ENCODE data around the gene RHOT2. TPM values are rescaled to one million over a fixed set of nuclear protein-coding genes. Genes with fewer than 3 reads are reported as not detected.

The RHOT2 gene
- total RNA-seq, 1 donor from 2014 or later: 23.5 TPM

- no peak for DNase-seq (ENCODE audit: low read depth in 2 of 2)
Observed at GRCh38 chr16:669666-670065, 1.7 kb downstream of the RHOT2 start.

GRCh38 chr16:670485-671352, 2.8 kb downstream of the RHOT2 start:
- no peak for DNase-seq (ENCODE audit: low read depth in 2 of 2)

DNA sequence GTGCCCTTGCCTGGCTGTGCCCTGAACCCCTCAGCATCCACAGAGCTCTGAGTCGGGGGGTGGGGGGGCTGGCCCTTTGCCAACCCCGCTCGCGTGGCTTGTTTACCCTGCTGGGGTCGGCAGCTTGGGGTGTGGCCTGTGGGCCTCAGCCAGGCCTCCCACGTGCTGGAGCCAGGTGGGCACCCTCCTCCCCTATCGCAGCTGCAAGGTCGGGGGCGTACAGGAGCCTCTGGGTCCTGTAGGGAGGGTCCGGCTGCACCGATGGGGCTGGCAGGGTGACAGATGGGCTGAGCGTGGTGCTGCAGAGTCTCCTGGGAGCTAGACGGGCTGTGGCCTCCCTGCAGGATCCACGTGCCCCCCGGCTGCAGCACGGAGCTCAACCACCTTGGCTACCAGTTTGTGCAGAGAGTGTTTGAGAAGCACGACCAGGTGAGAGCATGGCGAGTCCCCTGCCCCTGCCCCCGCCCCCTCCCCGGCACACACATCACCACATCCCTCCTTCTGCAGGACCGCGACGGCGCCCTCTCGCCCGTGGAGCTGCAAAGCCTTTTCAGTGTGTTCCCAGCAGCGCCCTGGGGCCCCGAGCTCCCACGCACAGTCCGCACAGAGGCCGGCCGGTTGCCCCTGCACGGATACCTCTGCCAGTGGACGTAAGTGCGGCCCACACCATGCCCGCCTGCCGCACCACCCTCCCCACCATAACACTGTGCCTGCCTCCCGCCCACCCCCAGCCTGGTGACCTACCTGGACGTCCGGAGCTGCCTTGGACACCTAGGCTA, 3.6 kb downstream of the RHOT2 start:
- no peak for DNase-seq (ENCODE audit: low read depth in 2 of 2)

GRCh38 chr16:672371-672770, 4.4 kb downstream of the RHOT2 start:
- no peak for DNase-seq (ENCODE audit: low read depth in 2 of 2)

GRCh38 chr16:672851-673250, 4.9 kb downstream of the RHOT2 start:
- no peak for DNase-seq (ENCODE audit: low read depth in 2 of 2)

- no peak for DNase-seq (ENCODE audit: low read depth in 2 of 2)
Observed at GRCh38 chr16:673399-673991, 5.6 kb downstream of the RHOT2 start.

- DNase-seq (ENCODE audit: low read depth in 2 of 2): no peak
Observed at GRCh38 chr16:674214-674881, 6.4 kb downstream of the RHOT2 start.

- DNase-seq (ENCODE audit: low read depth in 2 of 2): no peak
Observed at GRCh38 chr16:674968-675883, 7.3 kb downstream of the RHOT2 start, which contains the start of gene RHBDL1. Gene RHBDL1, plus strand, starts transcription at chr16:675671. Its CDS starts 120 bp downstream, at chr16:675791.

- DNase-seq (ENCODE audit: low read depth in 2 of 2): no peak
Observed at GRCh38 chr16:675884-676564, 8.1 kb downstream of the RHOT2 start.

DNA sequence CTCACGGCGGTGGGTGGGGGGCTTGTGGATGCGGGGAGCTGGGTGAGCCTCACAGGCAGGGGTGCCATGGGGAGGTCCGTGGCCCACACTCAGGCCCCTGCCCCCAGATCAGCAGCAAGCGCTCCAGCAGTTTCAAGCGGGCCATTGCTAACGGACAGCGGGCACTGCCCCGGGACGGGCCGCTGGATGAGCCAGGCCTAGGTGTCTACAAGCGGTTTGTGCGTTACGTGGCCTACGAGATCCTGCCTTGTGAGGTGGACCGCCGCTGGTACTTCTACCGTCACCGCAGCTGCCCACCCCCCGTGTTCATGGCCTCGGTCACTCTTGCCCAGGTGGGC, 8.6 kb downstream of the RHOT2 start:
- DNase-seq (ENCODE audit: low read depth in 2 of 2): no peak

DNA sequence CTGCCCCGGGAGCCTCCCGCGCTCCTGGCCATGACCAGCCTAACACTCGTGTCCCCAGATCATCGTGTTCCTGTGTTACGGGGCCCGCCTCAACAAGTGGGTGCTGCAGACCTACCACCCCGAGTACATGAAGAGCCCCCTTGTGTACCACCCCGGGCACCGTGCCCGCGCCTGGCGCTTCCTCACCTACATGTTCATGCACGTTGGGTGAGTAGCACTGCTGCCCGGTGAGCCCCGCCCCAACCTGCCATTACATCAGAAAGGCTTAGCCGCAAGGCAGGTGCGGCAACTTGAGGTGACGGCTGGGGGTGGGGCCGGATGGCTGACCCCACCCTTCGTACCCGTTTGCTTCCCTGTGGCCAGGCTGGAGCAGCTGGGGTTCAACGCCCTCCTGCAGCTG, 9.0 kb downstream of the RHOT2 start:
- no peak for DNase-seq (ENCODE audit: low read depth in 2 of 2)

- no peak for DNase-seq (ENCODE audit: low read depth in 2 of 2)
Observed at GRCh38 chr16:677316-678190, 9.6 kb downstream of the RHOT2 start.

DNA sequence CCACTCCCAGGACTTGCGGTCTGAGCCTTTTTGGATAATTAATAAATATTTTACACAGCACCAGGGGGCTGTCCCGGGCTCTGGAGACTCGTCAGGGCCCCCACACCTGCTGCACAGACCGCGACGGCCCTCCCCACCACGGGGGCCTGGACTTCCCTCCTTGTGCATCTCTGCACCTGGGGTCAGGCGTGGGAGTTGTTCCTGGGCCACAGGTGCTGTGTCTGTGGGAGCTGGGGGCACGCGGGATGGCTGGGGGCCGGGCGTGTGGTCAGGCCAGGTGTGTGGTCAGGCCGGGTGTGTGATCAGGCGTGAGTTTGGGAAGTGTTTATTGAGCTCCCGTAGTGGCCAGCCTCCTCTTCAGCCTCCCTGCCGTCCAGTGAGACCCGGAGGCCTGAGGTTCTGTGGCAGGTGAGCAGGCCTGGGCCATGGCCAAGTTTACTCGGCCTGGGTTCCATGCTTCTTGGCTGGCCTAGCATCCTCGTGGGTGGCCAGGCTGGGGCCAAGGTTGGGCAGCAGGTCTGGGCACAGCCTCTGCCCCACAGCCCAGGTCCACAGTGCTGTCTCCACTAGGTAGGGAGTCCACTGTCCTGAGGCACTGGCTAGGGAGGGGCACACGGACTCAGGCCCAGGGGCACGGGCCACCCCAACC, 10.4 kb downstream of the RHOT2 start:
- DNase-seq (ENCODE audit: low read depth in 2 of 2): no peak

DNA sequence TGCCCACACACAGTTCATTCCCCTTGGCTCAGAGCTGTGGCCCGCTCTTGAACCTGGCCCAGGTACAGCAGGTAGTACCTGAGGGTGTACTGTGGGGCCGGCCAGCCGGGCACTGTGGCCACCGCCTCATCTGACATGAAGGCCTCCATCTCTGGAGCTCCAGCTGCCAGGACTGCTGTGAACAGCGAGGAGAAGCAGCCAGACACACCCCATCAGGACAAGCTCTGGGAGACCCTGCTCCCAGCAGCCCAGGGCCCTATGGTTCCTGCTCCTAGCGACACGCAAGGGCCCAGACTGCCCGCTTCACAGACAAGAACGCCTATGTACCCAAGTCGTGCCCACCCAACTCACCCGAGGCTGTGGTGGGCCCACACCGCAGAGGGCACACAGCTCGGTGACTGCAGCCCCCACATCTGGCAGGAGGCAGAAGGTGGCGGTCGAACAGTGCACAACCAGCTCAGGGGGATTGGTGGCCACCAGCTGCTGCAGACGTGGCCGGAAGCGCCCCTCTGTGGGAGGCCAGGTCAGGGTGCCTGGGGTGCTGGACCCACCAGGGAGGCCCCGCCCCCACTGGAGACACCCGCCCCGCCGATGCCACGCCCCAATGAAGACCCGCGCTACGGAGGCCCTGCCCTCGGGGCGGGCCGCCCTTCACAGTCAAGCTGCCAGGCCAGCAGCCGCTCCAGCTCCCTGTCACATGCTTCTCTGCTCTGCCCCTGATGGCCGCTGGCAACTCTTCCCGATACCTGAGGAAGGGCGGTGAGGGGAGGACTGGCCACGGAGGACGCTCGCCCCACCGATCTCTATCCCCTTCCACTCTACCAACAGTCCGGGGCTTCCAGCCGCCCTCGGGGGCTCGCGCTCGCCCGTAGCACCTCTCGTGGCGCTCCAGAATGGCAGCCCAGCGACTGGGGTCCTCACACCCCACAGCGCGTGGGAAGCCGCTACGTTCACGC, 11.2 kb downstream of the RHOT2 start:
- DNase-seq (ENCODE audit: low read depth in 2 of 2): peak; percentile 30 to 62

GRCh38 chr16:679814-680624, 12.1 kb downstream of the RHOT2 start, which contains the start of gene STUB1:
Gene STUB1, plus strand, starts transcription at chr16:680410. Its CDS starts 116 bp downstream, at chr16:680526.
- peak; percentile 60 to 91 for DNase-seq (ENCODE audit: low read depth in 2 of 2)

GRCh38 chr16:680625-680945, 12.7 kb downstream of the RHOT2 start:
- DNase-seq (ENCODE audit: low read depth in 2 of 2): no peak
